Liver (tissue), 9 donors: ENCODE results near the gene ANK3. TPM values are rescaled to one million over a fixed set of nuclear protein-coding genes. Genes with fewer than 3 reads are reported as not detected.

Source experiments
- DNase-seq: peaks from one replicate; pipeline ENCODE4 v3.0.0-alpha.2; 2017; ENCODE audit warnings: low spot score
- H3K27ac ChIP-seq, 2 donors: one replicate each; pipeline ENCODE4 v1.7.0; 2013; ENCODE audit warnings: inconsistent platforms in 2 of 2, low read length in 2 of 2, control low read depth in 1 of 2, low read depth in 1 of 2, mild to moderate bottlenecking in 1 of 2
- H3K27me3 ChIP-seq, 4 donors: one replicate each; pipeline versions ENCODE4 v1.6.1 to v1.7.0; 2013; ENCODE audit warnings: low read length in 3 of 4, inconsistent platforms in 1 of 4, mild to moderate bottlenecking in 1 of 4, moderate library complexity in 1 of 4; ENCODE audit not compliant: control insufficient read depth in 4 of 4, insufficient read depth in 4 of 4
- H3K36me3 ChIP-seq, 4 donors: one replicate each; pipeline versions ENCODE4 v1.6.1 to v1.7.0; 2013; ENCODE audit warnings: low read length in 3 of 4, mild to moderate bottlenecking in 3 of 4, low read depth in 1 of 4, moderate library complexity in 1 of 4; ENCODE audit not compliant: control insufficient read depth in 4 of 4, insufficient read depth in 3 of 4
- H3K4me1 ChIP-seq, 4 donors: one replicate each; pipeline versions ENCODE4 v1.6.1 to v1.7.0; 2013; ENCODE audit warnings: low read length in 3 of 4, mild to moderate bottlenecking in 3 of 4, moderate library complexity in 1 of 4; ENCODE audit not compliant: control insufficient read depth in 4 of 4, insufficient read depth in 4 of 4
- H3K4me3 ChIP-seq, 3 donors: one replicate each; pipeline versions ENCODE4 v1.6.1 to v1.7.0; 2013; ENCODE audit warnings: low read length in 3 of 3, control low read depth in 1 of 3, low read depth in 1 of 3, mild to moderate bottlenecking in 1 of 3
- H3K9ac ChIP-seq, 2 donors: one replicate each; pipeline ENCODE4 v1.7.0; 2013; ENCODE audit warnings: low read length in 2 of 2, mild to moderate bottlenecking in 2 of 2, moderate library complexity in 2 of 2, control low read depth in 1 of 2, low read depth in 1 of 2
- H3K9me3 ChIP-seq, 4 donors: one replicate each; pipeline versions ENCODE4 v1.6.1 to v1.7.0; 2013; ENCODE audit warnings: low read length in 3 of 4; ENCODE audit not compliant: control insufficient read depth in 4 of 4
- ATF3 ChIP-seq: IDR thresholded peaks from 2 replicates; pipeline ENCODE4 v1.6.1; 2016; ENCODE audit warnings: antibody characterized with exemption
- CTCF ChIP-seq: fragments of 150-350 bp; IDR thresholded peaks from 2 replicates; pipeline ENCODE4 v1.5.1; 2017; ENCODE audit warnings: improper control_type of control experiment, low read depth, low read length; ENCODE audit not compliant: missing input control
- EGR1 ChIP-seq, 2 donors: IDR thresholded peaks; 2 replicates each; pipeline ENCODE4 v1.6.1; 2016 to 2018; ENCODE audit warnings: antibody characterized with exemption in 2 of 2, low read depth in 2 of 2
- FOXA1 ChIP-seq: IDR thresholded peaks from 2 replicates; pipeline ENCODE4 v1.6.1; 2016; ENCODE audit warnings: antibody characterized with exemption
- FOXA2 ChIP-seq: IDR thresholded peaks from 2 replicates; pipeline ENCODE4 v1.6.1; 2016; ENCODE audit warnings: antibody characterized with exemption
- GABPA ChIP-seq, 2 donors: IDR thresholded peaks in 1 of 2; conservative IDR thresholded peaks in 1 of 2; 2 replicates each; pipeline ENCODE4 v1.6.1; 2016; ENCODE audit warnings: antibody characterized with exemption in 2 of 2, mild to moderate bottlenecking in 1 of 2, moderate library complexity in 1 of 2
- HNF4A ChIP-seq, 2 donors: conservative IDR thresholded peaks; 2 replicates each; pipeline ENCODE4 v1.6.1; 2016; ENCODE audit warnings: antibody characterized with exemption in 2 of 2, mild to moderate bottlenecking in 2 of 2
- HNF4G ChIP-seq: IDR thresholded peaks from 2 replicates; pipeline ENCODE4 v1.6.1; 2016; ENCODE audit warnings: antibody characterized with exemption
- JUND ChIP-seq, 2 donors: IDR thresholded peaks; 2 replicates each; pipeline ENCODE4 v1.6.1; 2016; ENCODE audit warnings: antibody characterized with exemption in 2 of 2
- NR2F2 ChIP-seq: IDR thresholded peaks from 2 replicates; pipeline ENCODE4 v1.6.1; 2016; ENCODE audit warnings: antibody characterized with exemption
- RAD21 ChIP-seq, 2 donors: IDR thresholded peaks; 2 replicates each; pipeline ENCODE4 v1.6.1; 2016; ENCODE audit warnings: antibody characterized with exemption in 2 of 2, mild to moderate bottlenecking in 2 of 2
- RXRA ChIP-seq, 2 donors: IDR thresholded peaks; 2 replicates each; pipeline ENCODE4 v1.6.1; 2017 to 2018; ENCODE audit warnings: antibody characterized with exemption in 2 of 2, mild to moderate bottlenecking in 1 of 2
- SP1 ChIP-seq: IDR thresholded peaks from 2 replicates; pipeline ENCODE4 v1.6.1; 2018; ENCODE audit warnings: antibody characterized with exemption, mild to moderate bottlenecking
- TAF1 ChIP-seq: conservative IDR thresholded peaks from 2 replicates; pipeline ENCODE4 v1.6.1; 2016; ENCODE audit warnings: antibody characterized with exemption, mild to moderate bottlenecking
- YY1 ChIP-seq: IDR thresholded peaks from 2 replicates; pipeline ENCODE4 v1.6.1; 2016; ENCODE audit warnings: antibody characterized with exemption, mild to moderate bottlenecking
- ZBTB33 ChIP-seq: IDR thresholded peaks from 2 replicates; pipeline ENCODE4 v1.6.1; 2016; ENCODE audit warnings: antibody characterized with exemption
- WGBS: extraction: QIAGEN DNeasy Blood & Tissue Kit; methylation state at CpG from one replicate; pipeline ENCODE4 v1.1.7; 2013; 5-methylcytosine and 5-hydroxymethylcytosine counted together
- polyA plus RNA-seq, 2 donors: library from polyadenylated mRNA; stranded (reverse) in 1 of 2; unstranded in 1 of 2; fragments of 200-250 nt in 1 of 2; fragments of >200 nt in 1 of 2; fragmentation: Nextera tagmentation in 1 of 2; extraction: Ambion mirVana in 1 of 2; gene quantifications; one replicate each; pipeline versions ENCODE4 v1.2.1 to v1.2.3, GENCODE V29; 2013 to 2015
- total RNA-seq, 2 donors: library from RNA; depleted of rRNA; stranded (reverse); fragments of >200 nt; gene quantifications; one replicate each; pipeline ENCODE4 v1.2.3, GENCODE V29; 2014
- TF ChIP-seq, protein P1 (sequence below): IDR thresholded peaks from 2 replicates; pipeline ENCODE4 v1.6.1; 2016; ENCODE audit warnings: antibody characterized with exemption
- TF ChIP-seq, protein P2 (sequence below): IDR thresholded peaks from 2 replicates; pipeline ENCODE4 v1.6.1; 2016; ENCODE audit warnings: antibody characterized with exemption, mild to moderate bottlenecking
- donor health status: healthy.
- donor health status: healthy.
- donor health status: healthy.
- donor health status: healthy.
- donor health status: healthy.

Gene ANK3
- total and polyA plus RNA-seq, 4 donors, result 5.7 to 30.0 (median 9.7) TPM

- TF ChIP-seq CTCF, result no peak
- TF ChIP-seq HNF4G, result no peak
- TF ChIP-seq SP1, result no peak
- no peak for TF ChIP-seq RAD21 (IDR thresholded peaks at IDR 0.05)
- no peak for TF ChIP-seq RXRA (IDR thresholded peaks at IDR 0.05)
- no peak for TF ChIP-seq ATF3
- TF ChIP-seq FOXA1, result no peak
These were observed 247.6 kb downstream of the ANK3 start (continued) for GRCh38 chr10:60141896-60142559.

- Histone ChIP-seq H3K36me3 (no peaks in the 10 kb centered on the region), H3K27me3 (no peaks in the 10 kb centered on the region), H3K27ac (no peak overlapping the region), H3K9ac (no peak overlapping the region), H3K9me3 (no peaks in the 10 kb centered on the region), H3K4me3 (peak overlapping the region in 1 of 3 donors; percentile 3), H3K4me1 (peaks cover 0 to 12% (median 4%) of the 10 kb centered on the region in 4 donors)
- TF ChIP-seq TAF1, result no peak
- no peak for TF ChIP-seq FOXA2
- no peak for TF ChIP-seq SP1
- TF ChIP-seq GABPA (IDR thresholded peaks at IDR 0.05 in 1 of 2, conservative IDR thresholded peaks at IDR 0.05 in 1 of 2), result no peak
- TF ChIP-seq HNF4A (conservative IDR thresholded peaks at IDR 0.05), result no peak
- TF ChIP-seq JUND (IDR thresholded peaks at IDR 0.05), result no peak
- TF ChIP-seq, protein P1, sequence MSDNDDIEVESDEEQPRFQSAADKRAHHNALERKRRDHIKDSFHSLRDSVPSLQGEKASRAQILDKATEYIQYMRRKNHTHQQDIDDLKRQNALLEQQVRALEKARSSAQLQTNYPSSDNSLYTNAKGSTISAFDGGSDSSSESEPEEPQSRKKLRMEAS, result no peak
- TF ChIP-seq NR2F2, result no peak
- TF ChIP-seq EGR1 (IDR thresholded peaks at IDR 0.05; ENCODE audit: low read depth in 2 of 2), result no peak
- no peak for TF ChIP-seq ATF3
- TF ChIP-seq HNF4G, result no peak
- TF ChIP-seq CTCF, result no peak
- TF ChIP-seq RAD21 (IDR thresholded peaks at IDR 0.05), result no peak
- no peak for TF ChIP-seq YY1
- TF ChIP-seq ZBTB33, result no peak
- no peak for TF ChIP-seq RXRA (IDR thresholded peaks at IDR 0.05)
- TF ChIP-seq, protein P2, sequence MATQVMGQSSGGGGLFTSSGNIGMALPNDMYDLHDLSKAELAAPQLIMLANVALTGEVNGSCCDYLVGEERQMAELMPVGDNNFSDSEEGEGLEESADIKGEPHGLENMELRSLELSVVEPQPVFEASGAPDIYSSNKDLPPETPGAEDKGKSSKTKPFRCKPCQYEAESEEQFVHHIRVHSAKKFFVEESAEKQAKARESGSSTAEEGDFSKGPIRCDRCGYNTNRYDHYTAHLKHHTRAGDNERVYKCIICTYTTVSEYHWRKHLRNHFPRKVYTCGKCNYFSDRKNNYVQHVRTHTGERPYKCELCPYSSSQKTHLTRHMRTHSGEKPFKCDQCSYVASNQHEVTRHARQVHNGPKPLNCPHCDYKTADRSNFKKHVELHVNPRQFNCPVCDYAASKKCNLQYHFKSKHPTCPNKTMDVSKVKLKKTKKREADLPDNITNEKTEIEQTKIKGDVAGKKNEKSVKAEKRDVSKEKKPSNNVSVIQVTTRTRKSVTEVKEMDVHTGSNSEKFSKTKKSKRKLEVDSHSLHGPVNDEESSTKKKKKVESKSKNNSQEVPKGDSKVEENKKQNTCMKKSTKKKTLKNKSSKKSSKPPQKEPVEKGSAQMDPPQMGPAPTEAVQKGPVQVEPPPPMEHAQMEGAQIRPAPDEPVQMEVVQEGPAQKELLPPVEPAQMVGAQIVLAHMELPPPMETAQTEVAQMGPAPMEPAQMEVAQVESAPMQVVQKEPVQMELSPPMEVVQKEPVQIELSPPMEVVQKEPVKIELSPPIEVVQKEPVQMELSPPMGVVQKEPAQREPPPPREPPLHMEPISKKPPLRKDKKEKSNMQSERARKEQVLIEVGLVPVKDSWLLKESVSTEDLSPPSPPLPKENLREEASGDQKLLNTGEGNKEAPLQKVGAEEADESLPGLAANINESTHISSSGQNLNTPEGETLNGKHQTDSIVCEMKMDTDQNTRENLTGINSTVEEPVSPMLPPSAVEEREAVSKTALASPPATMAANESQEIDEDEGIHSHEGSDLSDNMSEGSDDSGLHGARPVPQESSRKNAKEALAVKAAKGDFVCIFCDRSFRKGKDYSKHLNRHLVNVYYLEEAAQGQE, result no peak
- no peak for TF ChIP-seq FOXA1
- no peak for DNase-seq
- WGBS, result 55% methylated on average over 12 of the region's 12 CpGs
These were observed 248.7 kb downstream of the ANK3 start for GRCh38 chr10:60140651-60141632.
